Skeletal muscle cell (primary cell): Measurements from ENCODE around the gene SBF2.
"Not testable (repeated sequence)": the region's sequence is repeated elsewhere in the genome, so short reads cannot be mapped to it uniquely, and the experiment has no call there.

Experiments used
- DNase-seq: peaks from one replicate; pipeline ENCODE4 v3.0.0-alpha.2; 2010; ENCODE audit warnings: low read depth
- H3K4me3 ChIP-seq: 2 replicates; pipeline ENCODE4 v1.5.1; 2011; ENCODE audit warnings: low read depth, mild to moderate bottlenecking, control low read depth, low read length, moderate library complexity

The SBF2 gene

GRCh38 chr11:9754010-9754471 is 540.0 kb downstream of the SBF2 start:
- no peak overlapping the region for H3K4me3 ChIP-seq
- DNase-seq, result no peak

- H3K4me3 ChIP-seq, result no peak overlapping the region
- no peak for DNase-seq
These were observed 541.0 kb downstream of the SBF2 start for GRCh38 chr11:9753021-9753420.

- no peak for DNase-seq
- no peak overlapping the region for H3K4me3 ChIP-seq
These were observed 541.9 kb downstream of the SBF2 start for GRCh38 chr11:9752091-9752490.

- no peak for DNase-seq
- no peak overlapping the region for H3K4me3 ChIP-seq
These were observed 543.5 kb downstream of the SBF2 start for GRCh38 chr11:9750551-9750950.

GRCh38 chr11:9748361-9748970 is 545.6 kb downstream of the SBF2 start:
- no peak overlapping the region for H3K4me3 ChIP-seq
- DNase-seq, result no peak

GRCh38 chr11:9747828-9748227 is 546.2 kb downstream of the SBF2 start:
- H3K4me3 ChIP-seq, result no peak overlapping the region
- DNase-seq, result no peak

- no peak overlapping the region for H3K4me3 ChIP-seq
- no peak for DNase-seq
These were observed 546.8 kb downstream of the SBF2 start for GRCh38 chr11:9747229-9747628.

- no peak overlapping the region for H3K4me3 ChIP-seq
- DNase-seq, result no peak
These were observed 548.4 kb downstream of the SBF2 start for GRCh38 chr11:9745411-9746211.

GRCh38 chr11:9743512-9743911 is 550.5 kb downstream of the SBF2 start:
- not testable (repeated sequence) for H3K4me3 ChIP-seq

GRCh38 chr11:9741260-9741659 is 552.8 kb downstream of the SBF2 start:
- DNase-seq, result no peak
- no peak overlapping the region for H3K4me3 ChIP-seq

More at GRCh38 chr11:9743512-9743911, 550.5 kb downstream of the SBF2 start:
- not testable (repeated sequence) for DNase-seq

GRCh38 chr11:9740202-9740883 is 553.7 kb downstream of the SBF2 start:
- no peak overlapping the region for H3K4me3 ChIP-seq
- DNase-seq, result no peak

- no peak overlapping the region for H3K4me3 ChIP-seq
- DNase-seq, result no peak
These were observed 554.7 kb downstream of the SBF2 start for GRCh38 chr11:9739123-9739900.

- DNase-seq, result no peak
- no peak overlapping the region for H3K4me3 ChIP-seq
These were observed 555.3 kb downstream of the SBF2 start for GRCh38 chr11:9738707-9739106.

GRCh38 chr11:9738116-9738515 is 555.9 kb downstream of the SBF2 start:
- H3K4me3 ChIP-seq, result no peak overlapping the region
- no peak for DNase-seq

- DNase-seq, result no peak
- H3K4me3 ChIP-seq, result no peak overlapping the region
These were observed 557.7 kb downstream of the SBF2 start for GRCh38 chr11:9736365-9736764.

- no peak for DNase-seq
- no peak overlapping the region for H3K4me3 ChIP-seq
These were observed 558.1 kb downstream of the SBF2 start for GRCh38 chr11:9735919-9736318.

GRCh38 chr11:9735236-9735635 is 558.8 kb downstream of the SBF2 start:
- no peak for DNase-seq
- no peak overlapping the region for H3K4me3 ChIP-seq

GRCh38 chr11:9733212-9733611 is 560.8 kb downstream of the SBF2 start:
- no peak overlapping the region for H3K4me3 ChIP-seq
- DNase-seq, result no peak

GRCh38 chr11:9732453-9732852 is 561.6 kb downstream of the SBF2 start:
- no peak for DNase-seq
- no peak overlapping the region for H3K4me3 ChIP-seq

GRCh38 chr11:9731256-9731655 is 562.8 kb downstream of the SBF2 start:
- no peak overlapping the region for H3K4me3 ChIP-seq

More at GRCh38 chr11:9731256-9731655, 562.8 kb downstream of the SBF2 start:
- DNase-seq, result no peak
